Activated CD4-positive, alpha-beta T cell treated with anti-CD3 and anti-CD28 coated beads, Interleukin-2, amount 50 U/mL, for 1 hour (primary cell): ENCODE measurements around the gene TRAIP.
A peak's percentile ranks its signal among the peaks of the same experiment; 100 is the strongest.
"Not testable (repeated sequence)": the region's sequence is repeated elsewhere in the genome, so short reads cannot be mapped to it uniquely, and the experiment has no call there.

Experiments
- DNase-seq: peaks from one replicate; pipeline ENCODE4 v3.0.0-alpha.2; 2020

The TRAIP gene

GRCh38 chr3:49873623-49874022 is 17.3 kb upstream of the TRAIP start:
- no peak for DNase-seq

GRCh38 chr3:49872801-49873281 is 16.5 kb upstream of the TRAIP start:
- peak; percentile 37 for DNase-seq

- no peak for DNase-seq
Measured at GRCh38 chr3:49871531-49872153, 15.3 kb upstream of the TRAIP start.

GRCh38 chr3:49869525-49870126 is 13.3 kb upstream of the TRAIP start, which contains the start of gene CAMKV:
TSS of gene CAMKV (minus strand) at chr3:49869906. CDS start at chr3:49862388, 7,518 bp downstream.
- peak; percentile 17 for DNase-seq

GRCh38 chr3:49868862-49869466 is 12.6 kb upstream of the TRAIP start:
- DNase-seq, result no peak

- no peak for DNase-seq
Measured at GRCh38 chr3:49867871-49868321, 11.5 kb upstream of the TRAIP start.

GRCh38 chr3:49867400-49867799 is 11.0 kb upstream of the TRAIP start:
- DNase-seq, result no peak

GRCh38 chr3:49865198-49865784 is 8.9 kb upstream of the TRAIP start:
- DNase-seq, result no peak

- DNase-seq, result no peak
Measured at GRCh38 chr3:49864505-49864904, 8.1 kb upstream of the TRAIP start.

- no peak for DNase-seq
Measured at GRCh38 chr3:49859576-49860305, 3.4 kb upstream of the TRAIP start.

GRCh38 chr3:49855662-49856061 is 702 bp downstream of the TRAIP start:
- DNase-seq, result no peak

GRCh38 chr3:49845694-49846093 is 10.7 kb downstream of the TRAIP start:
- DNase-seq, result no peak

- no peak for DNase-seq
Measured at GRCh38 chr3:49844464-49845183, 11.7 kb downstream of the TRAIP start.

GRCh38 chr3:49842843-49843517 is 13.4 kb downstream of the TRAIP start:
- no peak for DNase-seq

GRCh38 chr3:49841806-49842205 is 14.6 kb downstream of the TRAIP start:
- no peak for DNase-seq

- DNase-seq, result no peak
Measured at GRCh38 chr3:49841126-49841696, 15.2 kb downstream of the TRAIP start.

- no peak for DNase-seq
Measured at GRCh38 chr3:49840388-49840787, 16.0 kb downstream of the TRAIP start.

- peak; percentile 83 for DNase-seq
Measured at GRCh38 chr3:49839193-49839809, 17.1 kb downstream of the TRAIP start.

- DNase-seq, result no peak
Measured at GRCh38 chr3:49831341-49831740, 25.0 kb downstream of the TRAIP start.

GRCh38 chr3:49826016-49826415 is 30.3 kb downstream of the TRAIP start:
- DNase-seq, result no peak

- not testable (repeated sequence) for DNase-seq
Measured at GRCh38 chr3:49823131-49823530, 33.2 kb downstream of the TRAIP start.
